CD14-positive monocyte (primary cell): ENCODE measurements around the gene CNOT6. TPM values are rescaled to one million over a fixed set of nuclear protein-coding genes. Genes with fewer than 3 reads are reported as not detected.

ENCODE experiments used
- DNase-seq, 3 donors: peaks; one replicate each; pipeline ENCODE4 v3.0.0-alpha.2; 2011 to 2022
- H2AFZ ChIP-seq: 2 replicates; pipeline ENCODE4 v1.6.0; 2012; ENCODE audit warnings: mild to moderate bottlenecking, low read depth, low read length, inconsistent platforms; ENCODE audit not compliant: insufficient read depth, poor library complexity, severe bottlenecking
- H3K27ac ChIP-seq, 2 donors: 1 replicate in 1 of 2; 2 replicates in 1 of 2; pipeline ENCODE4 v1.5.1; 2012 to 2013; ENCODE audit warnings: low read length in 2 of 2, control low read depth in 1 of 2, inconsistent platforms in 1 of 2, low read depth in 1 of 2, mild to moderate bottlenecking in 1 of 2
- H3K27me3 ChIP-seq, 2 donors: one replicate each; pipeline versions ENCODE4 v1.6.0 to v1.6.1; 2011 to 2013; ENCODE audit warnings: low read length in 2 of 2; ENCODE audit not compliant: control insufficient read depth in 2 of 2, insufficient read depth in 2 of 2
- H3K36me3 ChIP-seq, 2 donors: replicated peaks in 1 of 2; 1 replicate in 1 of 2; 2 replicates in 1 of 2; pipeline versions ENCODE4 v1.5.1 to v1.6.1; 2012 to 2013; ENCODE audit warnings: low read length in 2 of 2, control low read depth in 1 of 2, inconsistent platforms in 1 of 2, mild to moderate bottlenecking in 1 of 2; ENCODE audit not compliant: insufficient read depth in 2 of 2, control insufficient read depth in 1 of 2
- H3K4me1 ChIP-seq, 2 donors: 1 replicate in 1 of 2; 2 replicates in 1 of 2; pipeline versions ENCODE4 v1.5.1 to v1.6.1; 2012 to 2013; ENCODE audit warnings: low read length in 2 of 2, control low read depth in 1 of 2, inconsistent platforms in 1 of 2, mild to moderate bottlenecking in 1 of 2, moderate library complexity in 1 of 2; ENCODE audit not compliant: insufficient read depth in 2 of 2, control insufficient read depth in 1 of 2
- H3K4me2 ChIP-seq: replicated peaks from 2 replicates; pipeline ENCODE3; 2012; ENCODE audit warnings: low read length, moderate library complexity, mild to moderate bottlenecking; ENCODE audit not compliant: poor library complexity, severe bottlenecking; ENCODE audit errors: extremely low read depth
- H3K4me3 ChIP-seq, 3 experiments: fragments of 200-600 bp in 1 of 3; sonication (generic) in 1 of 3; replicated peaks in 1 of 3; 1 replicate in 2 of 3; 2 replicates in 1 of 3; pipeline ENCODE4 v1.5.1; 2011 to 2013; ENCODE audit warnings: low read length in 3 of 3, mild to moderate bottlenecking in 3 of 3, control low read depth in 2 of 3, low read depth in 2 of 3, inconsistent platforms in 1 of 3, moderate library complexity in 1 of 3
- H3K79me2 ChIP-seq: 2 replicates; pipeline ENCODE4 v1.6.0; 2012; ENCODE audit warnings: mild to moderate bottlenecking, control low read depth, inconsistent platforms, low read length, moderate library complexity; ENCODE audit not compliant: insufficient read depth
- H3K9ac ChIP-seq: 2 replicates; pipeline ENCODE4 v1.6.0; 2017; ENCODE audit warnings: low read length, mild to moderate bottlenecking; ENCODE audit not compliant: insufficient read depth, poor library complexity, severe bottlenecking
- H3K9me3 ChIP-seq, 2 donors: replicated peaks in 1 of 2; 1 replicate in 1 of 2; 2 replicates in 1 of 2; pipeline versions ENCODE4 v1.5.1 to v1.6.1; 2012 to 2013; ENCODE audit warnings: low read length in 2 of 2, control low read depth in 1 of 2; ENCODE audit not compliant: control insufficient read depth in 1 of 2, insufficient read depth in 1 of 2
- H4K20me1 ChIP-seq: 2 replicates; pipeline ENCODE4 v1.6.0; 2012; ENCODE audit warnings: mild to moderate bottlenecking, low read length, control low read depth, moderate library complexity; ENCODE audit not compliant: insufficient read depth
- H3K27ac Mint-ChIP-seq, 7 donors: one replicate each; pipeline ENCODE4 v1.8.0; 2020; ENCODE audit warnings: mild to moderate bottlenecking in 7 of 7, mixed read lengths in 7 of 7, moderate library complexity in 6 of 7, inconsistent platforms in 2 of 7
- H3K27me3 Mint-ChIP-seq, 3 donors: one replicate each; pipeline ENCODE4 v1.8.0; 2021 to 2022; ENCODE audit warnings: low read depth in 3 of 3, mild to moderate bottlenecking in 3 of 3, mixed read lengths in 3 of 3, moderate library complexity in 3 of 3, inconsistent platforms in 1 of 3
- H3K36me3 Mint-ChIP-seq, 2 donors: one replicate each; pipeline ENCODE4 v1.8.0; 2020; ENCODE audit warnings: mixed read lengths in 2 of 2, inconsistent platforms in 1 of 2, mild to moderate bottlenecking in 1 of 2
- H3K4me1 Mint-ChIP-seq: one replicate; pipeline ENCODE4 v1.8.0; 2020; ENCODE audit warnings: mild to moderate bottlenecking, mixed read lengths
- H3K4me3 Mint-ChIP-seq, 2 donors: one replicate each; pipeline ENCODE4 v1.8.0; 2020; ENCODE audit warnings: mild to moderate bottlenecking in 2 of 2, mixed read lengths in 2 of 2, moderate library complexity in 1 of 2
- H3K9me3 Mint-ChIP-seq, 7 donors: one replicate each; pipeline ENCODE4 v1.8.0; 2020 to 2022; ENCODE audit warnings: mixed read lengths in 7 of 7, mild to moderate bottlenecking in 6 of 7, moderate library complexity in 6 of 7, inconsistent platforms in 2 of 7
- WGBS: methylation state at CpG from one replicate; pipeline ENCODE4 v1.1.5; 2013; ENCODE audit warnings: missing lambda C conversion rate; ENCODE audit not compliant: insufficient coverage; 5-methylcytosine and 5-hydroxymethylcytosine counted together
- intact Hi-C, 2 donors: fragments of 100-400 bp; cut with micrococcal nuclease; formaldehyde crosslinking; loops; one replicate each; pipeline versions ENCODE4 v1.15.0 to v1.15.1; 2023
- polyA plus RNA-seq, 3 donors: library from polyadenylated mRNA; depleted of rRNA in 1 of 3; unstranded in 2 of 3; stranded (reverse) in 1 of 3; fragments of 300-500 nt in 2 of 3; fragments of >200 nt in 1 of 3; fragmentation: Illumina TruSeq in 2 of 3; gene quantifications; 1 replicate in 2 of 3; 2 replicates in 1 of 3; pipeline ENCODE4 v1.2.3, GENCODE V29; 2012 to 2021
- TF ChIP-seq, protein P1 (sequence below): fragments of 200-600 bp; IDR thresholded peaks from one replicate; pipeline ENCODE4 v1.8.0; 2022; ENCODE audit warnings: antibody characterized with exemption, mild to moderate bottlenecking

The CNOT6 gene
- polyA plus RNA-seq, 3 donors: 4.8 to 9.5 (median 7.7) TPM

DNA sequence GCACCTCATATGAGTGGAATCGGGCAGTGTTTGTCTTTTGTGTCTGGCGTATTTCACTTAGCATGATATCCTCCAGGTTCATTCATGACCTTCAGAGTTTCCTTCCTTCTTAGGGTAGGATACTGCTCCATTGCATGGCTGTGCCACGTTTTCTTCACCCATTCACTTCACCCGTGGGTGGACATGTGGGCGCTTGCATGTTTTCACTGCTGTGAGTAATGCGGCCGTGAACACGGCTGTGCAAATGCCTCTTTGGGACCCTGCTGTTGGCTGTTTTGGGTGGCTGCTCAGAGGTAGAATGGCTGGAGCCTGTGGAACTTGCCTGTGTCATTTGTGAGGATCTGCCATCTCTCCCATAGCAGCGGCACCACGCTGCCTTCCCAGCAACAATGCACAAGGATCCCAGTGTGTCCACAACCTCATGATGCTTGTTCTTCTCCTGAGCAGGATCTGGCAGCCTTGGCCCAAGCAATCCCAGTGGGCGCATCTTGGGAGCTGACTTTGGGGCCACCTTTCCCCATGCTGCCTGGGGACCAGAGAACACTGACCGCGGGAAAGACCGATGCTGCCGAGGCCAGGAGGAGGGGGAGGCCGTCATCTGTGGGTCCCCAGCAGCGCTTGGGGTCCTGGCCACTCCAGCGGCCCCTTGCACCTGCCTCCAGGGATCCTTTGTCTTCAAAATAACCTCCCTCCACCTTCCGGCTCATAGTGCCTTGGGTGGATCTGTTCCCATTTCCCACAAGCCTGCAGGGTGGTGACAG lies 99.4 kb downstream of the CNOT6 start:
- Histone ChIP-seq H3K27me3 (peaks cover 15 to 33% of the 10 kb centered on the region in 2 donors), H3K36me3 (no peaks in the 10 kb centered on the region), H2AFZ (no peak overlapping the region), H4K20me1 (no peaks in the 10 kb centered on the region), H3K4me1 (peaks cover 6 to 20% of the 10 kb centered on the region in 2 donors), H3K4me3 (no peak overlapping the region), H3K79me2 (no peaks in the 10 kb centered on the region), H3K4me2 (no peak overlapping the region), H3K9ac (no peak overlapping the region), H3K27ac (no peak overlapping the region), H3K9me3 (no peaks in the 10 kb centered on the region)
- H3K4me3 Mint-ChIP-seq: no peak overlapping the region
- 96% methylated on average over 11 of the region's 19 CpGs for WGBS
- peaks cover 0 to 16% (median 0%) of the 10 kb centered on the region in 7 donors for H3K9me3 Mint-ChIP-seq
- TF ChIP-seq, protein P1, sequence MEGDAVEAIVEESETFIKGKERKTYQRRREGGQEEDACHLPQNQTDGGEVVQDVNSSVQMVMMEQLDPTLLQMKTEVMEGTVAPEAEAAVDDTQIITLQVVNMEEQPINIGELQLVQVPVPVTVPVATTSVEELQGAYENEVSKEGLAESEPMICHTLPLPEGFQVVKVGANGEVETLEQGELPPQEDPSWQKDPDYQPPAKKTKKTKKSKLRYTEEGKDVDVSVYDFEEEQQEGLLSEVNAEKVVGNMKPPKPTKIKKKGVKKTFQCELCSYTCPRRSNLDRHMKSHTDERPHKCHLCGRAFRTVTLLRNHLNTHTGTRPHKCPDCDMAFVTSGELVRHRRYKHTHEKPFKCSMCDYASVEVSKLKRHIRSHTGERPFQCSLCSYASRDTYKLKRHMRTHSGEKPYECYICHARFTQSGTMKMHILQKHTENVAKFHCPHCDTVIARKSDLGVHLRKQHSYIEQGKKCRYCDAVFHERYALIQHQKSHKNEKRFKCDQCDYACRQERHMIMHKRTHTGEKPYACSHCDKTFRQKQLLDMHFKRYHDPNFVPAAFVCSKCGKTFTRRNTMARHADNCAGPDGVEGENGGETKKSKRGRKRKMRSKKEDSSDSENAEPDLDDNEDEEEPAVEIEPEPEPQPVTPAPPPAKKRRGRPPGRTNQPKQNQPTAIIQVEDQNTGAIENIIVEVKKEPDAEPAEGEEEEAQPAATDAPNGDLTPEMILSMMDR: no peak
- no peaks in the 10 kb centered on the region for H3K4me1 Mint-ChIP-seq
- H3K27ac Mint-ChIP-seq: peak overlapping the region in 1 of 7 donors; percentile 30
- no peak for DNase-seq
- peaks cover 30 to 50% (median 38%) of the 10 kb centered on the region in 3 donors for H3K27me3 Mint-ChIP-seq
- intact Hi-C loops: no loop called here
- H3K36me3 Mint-ChIP-seq: peaks cover 0 to 6% of the 10 kb centered on the region in 2 donors

DNA sequence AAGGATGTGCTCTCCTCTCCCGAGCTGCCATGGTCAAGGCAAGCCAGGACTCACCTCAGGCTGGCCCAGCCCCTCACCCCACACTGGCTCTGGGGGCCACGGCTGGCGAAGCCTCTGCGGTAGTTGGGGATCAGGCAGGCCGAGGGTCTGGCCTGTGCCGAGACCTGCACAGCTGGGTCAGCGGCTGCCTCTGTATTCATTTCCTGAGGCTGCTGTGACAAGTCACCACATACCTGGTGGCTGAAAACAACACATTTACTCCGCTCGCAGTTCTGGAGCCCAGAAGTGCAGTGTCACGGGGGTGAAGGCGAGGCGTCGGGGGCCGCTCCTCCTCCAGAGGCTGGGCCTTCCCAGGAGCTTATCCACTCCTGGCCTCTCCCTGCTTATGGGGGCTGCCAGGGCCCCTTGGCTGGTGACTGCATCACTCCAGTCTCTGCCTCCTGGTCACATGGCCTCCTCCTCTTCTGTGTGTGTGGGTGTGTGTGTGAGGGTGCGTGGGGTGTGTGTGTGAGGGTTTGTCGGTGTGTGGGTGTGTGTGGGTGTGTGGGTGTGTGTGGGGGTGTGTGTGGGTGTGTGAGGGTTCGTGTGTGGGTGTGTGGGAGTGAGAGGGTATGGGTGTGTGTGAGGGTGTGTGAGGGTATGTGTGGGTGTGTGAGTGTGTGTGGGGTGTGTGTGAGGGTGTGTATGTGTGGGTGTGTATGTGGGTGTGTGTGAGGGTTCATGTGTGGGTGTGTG lies 100.3 kb downstream of the CNOT6 start:
- no peak for DNase-seq
- Mint-ChIP-seq H3K27me3 (peaks cover 21 to 41% (median 30%) of the 10 kb centered on the region in 3 donors), H3K4me1 (no peaks in the 10 kb centered on the region), H3K4me3 (no peak overlapping the region), H3K36me3 (peaks cover 0 to 6% of the 10 kb centered on the region in 2 donors), H3K27ac (no peak overlapping the region), H3K9me3 (peaks cover 0 to 8% (median 0%) of the 10 kb centered on the region in 7 donors)
- no peaks in the 10 kb centered on the region for H3K36me3 ChIP-seq
- no peak overlapping the region for H3K4me3 ChIP-seq
- peaks cover 12 to 25% of the 10 kb centered on the region in 2 donors for H3K27me3 ChIP-seq
- 91% methylated on average over 16 of the region's 17 CpGs for WGBS
- H2AFZ ChIP-seq: no peak overlapping the region
- no peaks in the 10 kb centered on the region for H3K79me2 ChIP-seq
- H3K4me2 ChIP-seq: no peak overlapping the region
- H4K20me1 ChIP-seq: no peaks in the 10 kb centered on the region
- TF ChIP-seq, protein P1: no peak
- H3K4me1 ChIP-seq: peaks cover 6 to 19% of the 10 kb centered on the region in 2 donors
- H3K9me3 ChIP-seq: no peaks in the 10 kb centered on the region
- no peak overlapping the region for H3K27ac ChIP-seq
- intact Hi-C loops: no loop called here
- no peak overlapping the region for H3K9ac ChIP-seq
